SK-N-SH (cell line): ENCODE data around the gene TECPR1. TPM values are rescaled to one million over a fixed set of nuclear protein-coding genes. Genes with fewer than 3 reads are reported as not detected.
A peak's percentile ranks its signal among the peaks of the same experiment; 100 is the strongest.

Experiments
- CTCF ChIA-PET: fragments of 300-600, 350-600 bp; formaldehyde crosslinking; extraction: SDS; loops from one replicate; lab custom pipeline; 2021; lab: Yijun Ruan, JAX
- POLR2A ChIA-PET: fragments of 350-600 bp; sonication (Branson Sonifier 250); formaldehyde crosslinking; extraction: SDS; loops from one replicate; lab custom pipeline; 2020; ENCODE audit warnings: antibody characterized with exemption, inconsistent platforms; lab: Yijun Ruan, JAX
- DNase-seq: peaks from one replicate; pipeline ENCODE4 v3.0.0; 2012
- H2AFZ ChIP-seq: fragments of 200-600 bp; sonication (generic); 2 replicates; pipeline ENCODE4 v1.8.1; 2016; ENCODE audit warnings: antibody characterized with exemption, mild to moderate bottlenecking, low read depth
- H3F3A ChIP-seq: fragments of 200-600 bp; sonication (generic); replicated peaks from 2 replicates; pipeline ENCODE3; 2016; ENCODE audit warnings: antibody characterized with exemption, mild to moderate bottlenecking; ENCODE audit not compliant: insufficient read depth
- H3K27ac ChIP-seq, 2 experiments: fragments of 200-500 bp in 1 of 2; fragments of 200-600 bp in 1 of 2; sonication (Bioruptor generic) in 1 of 2; sonication (generic), shearing (Covaris generic) in 1 of 2; 2 replicates each; pipeline versions ENCODE4 v1.5.1 to v1.6.1; 2014 to 2016; ENCODE audit warnings: low read depth in 2 of 2, inconsistent platforms in 1 of 2, low read length in 1 of 2, mild to moderate bottlenecking in 1 of 2, mixed read lengths in 1 of 2
- H3K27me3 ChIP-seq: fragments of 200-600 bp; sonication (generic), shearing (Covaris generic); 2 replicates; pipeline ENCODE4 v1.6.1; 2016; ENCODE audit warnings: mixed run types; ENCODE audit not compliant: insufficient read depth
- H3K36me3 ChIP-seq, 2 experiments: fragments of 200-500 bp in 1 of 2; fragments of 200-600 bp in 1 of 2; sonication (Bioruptor generic) in 1 of 2; sonication (generic) in 1 of 2; replicated peaks in 1 of 2; 2 replicates each; pipeline versions ENCODE3 to v1.5.1; 2014 to 2016; ENCODE audit warnings: low read length in 1 of 2, mild to moderate bottlenecking in 1 of 2; ENCODE audit not compliant: insufficient read depth in 2 of 2, control insufficient read depth in 1 of 2
- H3K4me1 ChIP-seq, 2 experiments: fragments of 200-500 bp in 1 of 2; fragments of 200-600 bp in 1 of 2; sonication (Bioruptor generic) in 1 of 2; sonication (generic), shearing (Covaris generic) in 1 of 2; 2 replicates each; pipeline versions ENCODE4 v1.5.1 to v1.6.1; 2014 to 2016; ENCODE audit warnings: low read depth in 1 of 2, low read length in 1 of 2, mixed run types in 1 of 2; ENCODE audit not compliant: insufficient read depth in 2 of 2, control insufficient read depth in 1 of 2
- H3K4me2 ChIP-seq: fragments of 200-600 bp; sonication (generic), shearing (Covaris generic); 2 replicates; pipeline ENCODE4 v1.6.1; 2017; ENCODE audit warnings: mixed run types
- H3K4me3 ChIP-seq, 2 experiments: fragments of 200-500 bp in 1 of 2; fragments of 200-600 bp in 1 of 2; sonication (Bioruptor generic) in 1 of 2; sonication (generic), shearing (Covaris generic) in 1 of 2; 2 replicates each; pipeline versions ENCODE4 v1.5.1 to v1.8.1; 2014 to 2016; ENCODE audit warnings: low read depth in 2 of 2, inconsistent platforms in 1 of 2, low read length in 1 of 2, mild to moderate bottlenecking in 1 of 2, mixed read lengths in 1 of 2, moderate library complexity in 1 of 2
- H3K79me2 ChIP-seq: fragments of 200-600 bp; sonication (generic); 2 replicates; pipeline ENCODE4 v1.8.1; 2017; ENCODE audit warnings: mild to moderate bottlenecking; ENCODE audit not compliant: insufficient read depth
- H3K9ac ChIP-seq: fragments of 200-600 bp; sonication (generic); 2 replicates; pipeline ENCODE4 v1.6.1; 2017; ENCODE audit warnings: mixed run types
- H3K9me2 ChIP-seq: fragments of 200-600 bp; sonication (generic); 2 replicates; pipeline ENCODE4 v1.6.1; 2017; ENCODE audit warnings: mixed run types
- H3K9me3 ChIP-seq: fragments of 200-600 bp; sonication (generic); 2 replicates; pipeline ENCODE4 v1.6.1; 2017; ENCODE audit warnings: mixed run types, mild to moderate bottlenecking, moderate library complexity
- H4K20me1 ChIP-seq: fragments of 200-600 bp; sonication (generic); 2 replicates; pipeline ENCODE4 v1.6.1; 2017; ENCODE audit warnings: mild to moderate bottlenecking, mixed run types; ENCODE audit not compliant: insufficient read depth
- CHD2 ChIP-seq: fragments of 150-350 bp; IDR thresholded peaks from 2 replicates; pipeline ENCODE4 v1.6.1; 2018; ENCODE audit warnings: low read length; ENCODE audit not compliant: partially characterized antibody
- ELF1 ChIP-seq: IDR thresholded peaks from 2 replicates; pipeline ENCODE4 v1.4.0; 2012
- EZH2phosphoT487 ChIP-seq: fragments of 200-600 bp; sonication (generic); IDR thresholded peaks from 2 replicates; pipeline ENCODE4 v1.6.1; 2017; ENCODE audit warnings: low read depth, mixed run types, mild to moderate bottlenecking, antibody characterized with exemption, moderate library complexity, borderline replicate concordance
- FOXJ3 ChIP-seq: sonication (generic); formaldehyde crosslinking; IDR thresholded peaks from 2 replicates; pipeline ENCODE4 v1.5.1; 2020; ENCODE audit warnings: mild to moderate bottlenecking, missing genetic modification reagents
- NFIC ChIP-seq: IDR thresholded peaks from 2 replicates; pipeline ENCODE4 v1.4.0; 2012; ENCODE audit warnings: borderline replicate concordance
- RAD21 ChIP-seq: IDR thresholded peaks from 2 replicates; pipeline ENCODE4 v1.6.1; 2012; ENCODE audit warnings: mild to moderate bottlenecking, low read length
- RXRA ChIP-seq: IDR thresholded peaks from 2 replicates; pipeline ENCODE4 v1.4.0; 2012; ENCODE audit warnings: low read depth, mild to moderate bottlenecking, borderline replicate concordance
- SMC3 ChIP-seq: IDR thresholded peaks from 2 replicates; pipeline ENCODE4 v1.6.1; 2012; ENCODE audit warnings: low read depth, low read length, improper control_type of control experiment
- TAF1 ChIP-seq: IDR thresholded peaks from 2 replicates; pipeline ENCODE4 v1.6.1; 2012; ENCODE audit warnings: low read depth, mild to moderate bottlenecking, low read length, moderate library complexity, borderline replicate concordance
- YY1 ChIP-seq: IDR thresholded peaks from 2 replicates; pipeline ENCODE4 v1.4.0; 2012; ENCODE audit warnings: low read depth, mild to moderate bottlenecking
- WGBS: methylation state at CpG from one replicate; pipeline ENCODE4 v1.1.6; 2017; ENCODE audit warnings: low lambda C conversion rate; 5-methylcytosine and 5-hydroxymethylcytosine counted together
- polyA plus RNA-seq, 3 experiments: library from polyadenylated mRNA; depleted of rRNA; stranded (reverse); fragments of >200 nt; gene quantifications; 2 replicates each; pipeline ENCODE4 v1.2.3, GENCODE V29; 2012
- TF ChIP-seq, protein P1 (sequence below): IDR thresholded peaks from 2 replicates; pipeline ENCODE4 v1.4.0; 2012; ENCODE audit warnings: low read depth
- TF ChIP-seq, protein P2 (sequence below): IDR thresholded peaks from 2 replicates; pipeline ENCODE4 v1.4.0; 2012; ENCODE audit warnings: low read depth, borderline replicate concordance
- TF ChIP-seq, protein P3 (sequence below): IDR thresholded peaks from 2 replicates; pipeline ENCODE4 v1.4.0; 2012; ENCODE audit warnings: low read depth, borderline replicate concordance
- TF ChIP-seq, protein P4 (sequence below): fragments of 200-600 bp; sonication (generic); IDR thresholded peaks from 2 replicates; pipeline ENCODE4 v1.6.1; 2017; ENCODE audit warnings: antibody characterized with exemption, mild to moderate bottlenecking, moderate library complexity
- TF ChIP-seq, protein P5 (sequence below): IDR thresholded peaks from 2 replicates; pipeline ENCODE4 v1.6.1; 2012; ENCODE audit warnings: mild to moderate bottlenecking, low read depth, low read length, moderate library complexity

TECPR1 gene
- polyA plus RNA-seq, 1 of the 3 experiments (the other 2 are of a cell fraction), result 6.8 TPM

DNA sequence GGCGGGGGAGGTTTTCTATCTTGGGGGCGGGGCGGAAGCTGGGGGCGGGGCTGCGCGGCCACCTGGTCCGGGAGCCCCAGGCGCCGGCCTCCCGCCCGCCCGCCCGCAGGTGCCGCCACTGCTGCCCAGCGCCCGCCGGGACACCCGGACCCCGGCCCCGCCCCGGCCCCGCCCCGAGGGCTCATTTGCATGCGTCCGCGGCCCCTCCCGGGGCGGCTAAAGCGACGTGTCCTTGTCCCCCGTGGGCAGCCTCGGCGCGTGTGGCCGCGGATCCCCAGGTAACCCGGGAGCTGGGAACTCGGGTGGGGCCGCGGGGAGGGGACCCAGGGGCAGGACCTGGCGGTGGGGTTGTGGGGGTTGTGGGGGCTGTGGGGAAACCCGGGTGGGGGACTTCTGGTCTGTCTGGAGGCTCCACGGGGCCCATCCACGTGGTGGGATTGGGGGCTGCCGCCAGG is 40.8 kb downstream of the TECPR1 start, which contains the start of gene BHLHA15:
BHLHA15 (plus strand) TSS at position 219 of the 455 bp plus-strand sequence. CDS start 871 bp downstream, outside the sequence.
- POLR2A ChIA-PET, result no interaction called here

DNA sequence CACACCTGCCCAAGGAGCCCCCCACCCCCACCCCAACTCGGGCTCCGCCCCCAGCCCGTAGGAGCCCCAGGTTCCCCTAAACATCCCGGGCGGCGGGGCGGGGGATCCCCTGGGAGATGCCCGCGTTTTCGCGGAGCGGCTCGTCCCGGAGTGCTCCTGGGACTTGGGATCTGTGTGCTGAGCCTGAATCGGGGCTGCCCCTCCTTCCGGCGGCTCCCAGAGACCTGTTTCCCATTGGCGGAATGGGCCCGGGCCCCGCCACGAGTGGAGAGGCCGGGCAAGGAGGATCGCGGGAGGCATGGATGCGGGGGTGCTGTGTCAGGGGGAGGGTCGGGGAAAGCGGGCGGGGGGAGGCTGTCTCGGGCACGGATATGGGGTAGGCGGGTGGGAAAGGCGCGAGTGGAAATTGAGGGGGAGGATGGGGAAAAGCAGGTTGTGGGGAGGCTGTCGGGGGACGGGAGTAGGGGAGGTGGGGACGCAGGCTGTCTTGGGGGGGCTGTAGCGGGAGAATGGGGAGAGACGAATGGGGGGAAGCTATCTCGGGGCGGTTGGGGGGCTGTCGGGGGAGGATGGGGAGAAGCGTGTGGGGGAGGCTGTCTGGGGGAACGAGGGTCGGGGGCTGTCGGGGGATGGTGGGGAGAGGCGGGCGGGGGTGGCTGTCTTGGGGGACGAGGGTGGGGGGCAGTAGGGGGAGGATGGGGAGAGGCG is 41.4 kb downstream of the TECPR1 start:
- 13% methylated on average over 38 of the region's 49 CpGs for WGBS
- H3K9me3 ChIP-seq, result no peaks in the 10 kb centered on the region
- H3K36me3 ChIP-seq, result peaks cover 0 to 20% of the 10 kb centered on the region in 2 experiments
- POLR2A ChIA-PET, result no interaction called here
- H3K79me2 ChIP-seq, result no peaks in the 10 kb centered on the region
- no peaks in the 10 kb centered on the region for H3F3A ChIP-seq
- peak; percentile 87 for DNase-seq
- no peak overlapping the region for H3K9ac ChIP-seq
- no peaks in the 10 kb centered on the region for H4K20me1 ChIP-seq
- CTCF ChIA-PET, result no interaction called here
- peak overlapping the region; percentile 35 to 48; a peak in 3 of 4 replicates for H3K4me3 ChIP-seq
- peak overlapping the region; percentile 47; the same call in 1 of the 2 replicates for H3K4me2 ChIP-seq
- no peak overlapping the region for H2AFZ ChIP-seq
- no peaks in the 10 kb centered on the region for H3K9me2 ChIP-seq
- H3K27ac ChIP-seq, result no peak overlapping the region
- peaks cover 0 to 3% of the 10 kb centered on the region in 2 experiments; a peak in 1 of 4 replicates for H3K4me1 ChIP-seq
- no peaks in the 10 kb centered on the region for H3K27me3 ChIP-seq
- TF ChIP-seq EZH2phosphoT487 (no peak), ELF1 (no peak), RXRA (no peak), RAD21 (no peak), SMC3 (no peak), TAF1 (no peak), FOXJ3 (CRISPR knock-in tag) (no peak), CHD2 (no peak), NFIC (no peak)
- TF ChIP-seq, protein P1, sequence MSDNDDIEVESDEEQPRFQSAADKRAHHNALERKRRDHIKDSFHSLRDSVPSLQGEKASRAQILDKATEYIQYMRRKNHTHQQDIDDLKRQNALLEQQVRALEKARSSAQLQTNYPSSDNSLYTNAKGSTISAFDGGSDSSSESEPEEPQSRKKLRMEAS, result no peak
- TF ChIP-seq, protein P2, sequence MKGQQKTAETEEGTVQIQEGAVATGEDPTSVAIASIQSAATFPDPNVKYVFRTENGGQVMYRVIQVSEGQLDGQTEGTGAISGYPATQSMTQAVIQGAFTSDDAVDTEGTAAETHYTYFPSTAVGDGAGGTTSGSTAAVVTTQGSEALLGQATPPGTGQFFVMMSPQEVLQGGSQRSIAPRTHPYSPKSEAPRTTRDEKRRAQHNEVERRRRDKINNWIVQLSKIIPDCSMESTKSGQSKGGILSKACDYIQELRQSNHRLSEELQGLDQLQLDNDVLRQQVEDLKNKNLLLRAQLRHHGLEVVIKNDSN, result no peak
- TF ChIP-seq, protein P3, sequence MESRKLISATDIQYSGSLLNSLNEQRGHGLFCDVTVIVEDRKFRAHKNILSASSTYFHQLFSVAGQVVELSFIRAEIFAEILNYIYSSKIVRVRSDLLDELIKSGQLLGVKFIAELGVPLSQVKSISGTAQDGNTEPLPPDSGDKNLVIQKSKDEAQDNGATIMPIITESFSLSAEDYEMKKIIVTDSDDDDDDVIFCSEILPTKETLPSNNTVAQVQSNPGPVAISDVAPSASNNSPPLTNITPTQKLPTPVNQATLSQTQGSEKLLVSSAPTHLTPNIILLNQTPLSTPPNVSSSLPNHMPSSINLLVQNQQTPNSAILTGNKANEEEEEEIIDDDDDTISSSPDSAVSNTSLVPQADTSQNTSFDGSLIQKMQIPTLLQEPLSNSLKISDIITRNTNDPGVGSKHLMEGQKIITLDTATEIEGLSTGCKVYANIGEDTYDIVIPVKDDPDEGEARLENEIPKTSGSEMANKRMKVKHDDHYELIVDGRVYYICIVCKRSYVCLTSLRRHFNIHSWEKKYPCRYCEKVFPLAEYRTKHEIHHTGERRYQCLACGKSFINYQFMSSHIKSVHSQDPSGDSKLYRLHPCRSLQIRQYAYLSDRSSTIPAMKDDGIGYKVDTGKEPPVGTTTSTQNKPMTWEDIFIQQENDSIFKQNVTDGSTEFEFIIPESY, result no peak
- TF ChIP-seq, protein P4, sequence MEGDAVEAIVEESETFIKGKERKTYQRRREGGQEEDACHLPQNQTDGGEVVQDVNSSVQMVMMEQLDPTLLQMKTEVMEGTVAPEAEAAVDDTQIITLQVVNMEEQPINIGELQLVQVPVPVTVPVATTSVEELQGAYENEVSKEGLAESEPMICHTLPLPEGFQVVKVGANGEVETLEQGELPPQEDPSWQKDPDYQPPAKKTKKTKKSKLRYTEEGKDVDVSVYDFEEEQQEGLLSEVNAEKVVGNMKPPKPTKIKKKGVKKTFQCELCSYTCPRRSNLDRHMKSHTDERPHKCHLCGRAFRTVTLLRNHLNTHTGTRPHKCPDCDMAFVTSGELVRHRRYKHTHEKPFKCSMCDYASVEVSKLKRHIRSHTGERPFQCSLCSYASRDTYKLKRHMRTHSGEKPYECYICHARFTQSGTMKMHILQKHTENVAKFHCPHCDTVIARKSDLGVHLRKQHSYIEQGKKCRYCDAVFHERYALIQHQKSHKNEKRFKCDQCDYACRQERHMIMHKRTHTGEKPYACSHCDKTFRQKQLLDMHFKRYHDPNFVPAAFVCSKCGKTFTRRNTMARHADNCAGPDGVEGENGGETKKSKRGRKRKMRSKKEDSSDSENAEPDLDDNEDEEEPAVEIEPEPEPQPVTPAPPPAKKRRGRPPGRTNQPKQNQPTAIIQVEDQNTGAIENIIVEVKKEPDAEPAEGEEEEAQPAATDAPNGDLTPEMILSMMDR, result no peak

More for the DNA sequence above, 40.8 kb downstream of the TECPR1 start, which contains the start of gene BHLHA15:
- no peaks in the 10 kb centered on the region for H3K9me2 ChIP-seq
- H3K79me2 ChIP-seq, result no peaks in the 10 kb centered on the region
- WGBS, result 10% methylated on average over 8 of the region's 45 CpGs
- no peaks in the 10 kb centered on the region for H4K20me1 ChIP-seq
- no peak within 1 kb of the TSS for H3K9ac ChIP-seq
- H2AFZ ChIP-seq, result no peak within 1 kb of the TSS
- TF ChIP-seq RAD21 (no peak), RXRA (no peak), YY1 (no peak)
- TF ChIP-seq, protein P5, sequence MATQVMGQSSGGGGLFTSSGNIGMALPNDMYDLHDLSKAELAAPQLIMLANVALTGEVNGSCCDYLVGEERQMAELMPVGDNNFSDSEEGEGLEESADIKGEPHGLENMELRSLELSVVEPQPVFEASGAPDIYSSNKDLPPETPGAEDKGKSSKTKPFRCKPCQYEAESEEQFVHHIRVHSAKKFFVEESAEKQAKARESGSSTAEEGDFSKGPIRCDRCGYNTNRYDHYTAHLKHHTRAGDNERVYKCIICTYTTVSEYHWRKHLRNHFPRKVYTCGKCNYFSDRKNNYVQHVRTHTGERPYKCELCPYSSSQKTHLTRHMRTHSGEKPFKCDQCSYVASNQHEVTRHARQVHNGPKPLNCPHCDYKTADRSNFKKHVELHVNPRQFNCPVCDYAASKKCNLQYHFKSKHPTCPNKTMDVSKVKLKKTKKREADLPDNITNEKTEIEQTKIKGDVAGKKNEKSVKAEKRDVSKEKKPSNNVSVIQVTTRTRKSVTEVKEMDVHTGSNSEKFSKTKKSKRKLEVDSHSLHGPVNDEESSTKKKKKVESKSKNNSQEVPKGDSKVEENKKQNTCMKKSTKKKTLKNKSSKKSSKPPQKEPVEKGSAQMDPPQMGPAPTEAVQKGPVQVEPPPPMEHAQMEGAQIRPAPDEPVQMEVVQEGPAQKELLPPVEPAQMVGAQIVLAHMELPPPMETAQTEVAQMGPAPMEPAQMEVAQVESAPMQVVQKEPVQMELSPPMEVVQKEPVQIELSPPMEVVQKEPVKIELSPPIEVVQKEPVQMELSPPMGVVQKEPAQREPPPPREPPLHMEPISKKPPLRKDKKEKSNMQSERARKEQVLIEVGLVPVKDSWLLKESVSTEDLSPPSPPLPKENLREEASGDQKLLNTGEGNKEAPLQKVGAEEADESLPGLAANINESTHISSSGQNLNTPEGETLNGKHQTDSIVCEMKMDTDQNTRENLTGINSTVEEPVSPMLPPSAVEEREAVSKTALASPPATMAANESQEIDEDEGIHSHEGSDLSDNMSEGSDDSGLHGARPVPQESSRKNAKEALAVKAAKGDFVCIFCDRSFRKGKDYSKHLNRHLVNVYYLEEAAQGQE, result no peak
- no peak within 1 kb of the TSS for H3K27ac ChIP-seq
- CTCF ChIA-PET, result no interaction called here
- peak; percentile 91 for DNase-seq
- no peaks in the 10 kb centered on the region for H3K9me3 ChIP-seq
- H3K4me2 ChIP-seq, result peak within 1 kb of the TSS; percentile 59; the same call in 1 of the 2 replicates
- H3K4me3 ChIP-seq, result peak within 1 kb of the TSS; percentile 41 to 48; a peak in 3 of 4 replicates
- peaks cover 0 to 15% of the 10 kb centered on the region in 2 experiments for H3K36me3 ChIP-seq
- H3F3A ChIP-seq, result no peaks in the 10 kb centered on the region
- peaks cover 0 to 3% of the 10 kb centered on the region in 2 experiments; a peak in 1 of 4 replicates for H3K4me1 ChIP-seq
- H3K27me3 ChIP-seq, result no peaks in the 10 kb centered on the region
